ENCODE measurements around the gene HHIPL1. TPM values are rescaled to one million over a fixed set of nuclear protein-coding genes. Genes with fewer than 3 reads are reported as not detected.
A peak's percentile ranks its signal among the peaks of the same experiment; 100 is the strongest.

Gene HHIPL1
- total RNA-seq, 4 donors from 2014 or later = 0.07 to 0.82 (median 0.14) TPM

DNA sequence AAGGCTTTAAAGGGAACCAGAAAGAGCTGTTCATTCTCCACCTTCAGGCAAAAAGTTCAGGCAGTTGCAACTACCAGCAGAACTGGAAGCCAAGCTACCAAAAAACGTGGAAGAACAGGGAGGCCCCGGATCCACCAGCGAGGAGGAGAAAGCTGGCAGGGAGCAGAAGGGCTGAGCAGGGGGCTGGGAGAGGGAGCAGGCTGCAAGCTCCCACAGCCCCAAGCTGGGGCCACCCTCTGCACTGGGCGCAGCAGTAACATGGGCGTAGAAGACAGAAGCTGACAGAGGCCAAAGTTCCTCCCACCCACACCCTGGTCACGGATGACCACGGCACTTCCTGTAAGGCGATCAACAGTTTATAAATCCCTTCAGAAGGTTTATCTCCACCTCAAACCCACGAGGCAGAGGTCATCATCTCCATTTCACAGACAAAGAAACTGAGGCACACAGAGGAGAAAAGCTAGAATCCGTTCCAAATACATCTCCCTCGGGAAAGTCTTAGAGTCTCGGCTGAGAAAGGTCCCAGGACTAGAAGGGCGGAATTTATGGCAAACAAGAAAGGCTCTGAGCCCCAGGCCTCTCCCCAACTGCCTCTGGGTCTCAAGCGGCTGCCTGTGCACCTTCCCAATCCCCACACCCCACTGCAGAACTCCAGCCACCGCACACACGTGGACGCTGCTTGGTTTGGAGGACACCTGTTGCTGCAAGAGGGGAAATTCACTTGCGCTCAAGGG, 42.7 kb upstream of the HHIPL1 start:
- TF ChIP-seq POLR2A (IDR thresholded peaks at IDR 0.05) = no peak
- no peak for TF ChIP-seq CTCF (IDR thresholded peaks at IDR 0.05 in 4 of 5, conservative IDR thresholded peaks at IDR 0.05 in 1 of 5)
- in situ Hi-C loops (cut with MboI; ENCODE audit: low sequenced_read_pairs in 4 of 4) (no loop called here), intact Hi-C loops (cut with DNase I; ENCODE audit: low total_unique reads) (loop anchor here (5.0 to 10.0 kb wide), 3 partner anchors 567 to 945 kb away; no protein-coding TSS in a partner anchor)
- DNase-seq (no peak), ATAC-seq (no peak)
- Histone ChIP-seq H3K27ac (peak overlapping the region in 3 of 4 donors; percentile 31 to 50 (median 41)), H3K36me3 (no peaks in the 10 kb centered on the region), H3K4me3 (peak overlapping the region; percentile 29 to 58 (median 38)), H3K9me3 (no peaks in the 10 kb centered on the region), H3K27me3 (no peaks in the 10 kb centered on the region), H3K4me1 (peaks cover 30 to 34% of the 10 kb centered on the region in 2 donors)

DNA sequence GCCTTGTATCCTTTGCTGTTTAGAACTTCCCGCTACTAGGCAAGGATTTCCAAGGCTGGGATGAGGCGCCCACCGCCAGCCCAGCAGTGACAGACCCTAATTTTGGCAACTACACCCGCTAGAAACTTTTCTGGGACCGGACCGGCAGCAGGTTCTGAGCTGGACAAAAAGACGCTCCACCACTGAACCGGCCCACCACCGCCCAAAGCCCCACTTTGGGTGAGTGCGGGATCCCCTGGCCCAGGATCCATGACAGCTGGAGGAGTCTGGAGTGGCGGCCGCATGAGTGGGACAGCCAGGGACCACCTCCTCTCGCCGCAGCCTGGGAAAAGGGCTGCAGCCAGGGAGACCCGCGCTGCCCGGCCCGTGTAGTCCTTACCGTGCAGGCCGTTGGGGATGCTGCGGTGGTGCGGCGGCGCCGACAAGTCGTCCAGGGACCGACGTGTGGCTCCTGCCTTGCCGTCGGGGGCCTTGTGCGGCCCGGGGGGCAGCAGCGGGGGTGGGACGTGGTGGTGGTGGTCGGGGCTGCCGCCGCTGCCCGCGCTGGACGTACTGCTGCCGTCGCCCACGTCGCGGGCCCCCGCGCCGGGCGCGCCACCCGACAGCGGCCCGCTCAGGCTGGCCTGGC, 42.0 kb upstream of the HHIPL1 start:
- Histone ChIP-seq H3K27ac (peak overlapping the region in 2 of 4 donors; percentile 41 to 50), H3K4me3 (peak overlapping the region; percentile 29 to 58 (median 38)), H3K4me1 (peaks cover 30 to 33% of the 10 kb centered on the region in 2 donors), H3K9me3 (no peaks in the 10 kb centered on the region), H3K27me3 (no peaks in the 10 kb centered on the region), H3K36me3 (no peaks in the 10 kb centered on the region)
- TF ChIP-seq CTCF (IDR thresholded peaks at IDR 0.05 in 4 of 5, conservative IDR thresholded peaks at IDR 0.05 in 1 of 5) (no peak), POLR2A (IDR thresholded peaks at IDR 0.05) (no peak)
- DNase-seq (no peak), ATAC-seq (no peak)
- in situ Hi-C loops (cut with MboI; ENCODE audit: low sequenced_read_pairs in 4 of 4) (no loop called here), intact Hi-C loops (cut with DNase I; ENCODE audit: low total_unique reads) (loop anchor here (5.0 to 10.0 kb wide), 3 partner anchors 568 to 944 kb away; no protein-coding TSS in a partner anchor)

GRCh38 chr14:99603471-99604277, 41.3 kb upstream of the HHIPL1 start, which contains the start of gene CCDC85C:
CCDC85C (minus strand) TSS chr14:99604207; CDS start chr14:99603959, 248 bp downstream.
- Histone ChIP-seq H3K4me3 (peak within 1 kb of the TSS; percentile 85 to 96 (median 90)), H3K36me3 (no peaks in the 10 kb centered on the region), H3K4me1 (peaks cover 26 to 27% of the 10 kb centered on the region in 2 donors), H3K27ac (peak within 1 kb of the TSS; percentile 94 to 99 (median 96)), H3K27me3 (no peaks in the 10 kb centered on the region), H3K9me3 (no peaks in the 10 kb centered on the region)
- ATAC-seq (peak; percentile 1 to 14), DNase-seq (no peak)
- intact Hi-C loops (cut with DNase I; ENCODE audit: low total_unique reads) (loop anchor here (1.0 to 10.0 kb wide), 6 partner anchors 41 to 944 kb away; partner anchors contain the start of genes CCNK and CYP46A1), in situ Hi-C loops (cut with MboI; ENCODE audit: low sequenced_read_pairs in 4 of 4) (no loop called here)
- TF ChIP-seq POLR2A (IDR thresholded peaks at IDR 0.05) (no peak), CTCF (IDR thresholded peaks at IDR 0.05 in 4 of 5, conservative IDR thresholded peaks at IDR 0.05 in 1 of 5) (no peak)

DNA sequence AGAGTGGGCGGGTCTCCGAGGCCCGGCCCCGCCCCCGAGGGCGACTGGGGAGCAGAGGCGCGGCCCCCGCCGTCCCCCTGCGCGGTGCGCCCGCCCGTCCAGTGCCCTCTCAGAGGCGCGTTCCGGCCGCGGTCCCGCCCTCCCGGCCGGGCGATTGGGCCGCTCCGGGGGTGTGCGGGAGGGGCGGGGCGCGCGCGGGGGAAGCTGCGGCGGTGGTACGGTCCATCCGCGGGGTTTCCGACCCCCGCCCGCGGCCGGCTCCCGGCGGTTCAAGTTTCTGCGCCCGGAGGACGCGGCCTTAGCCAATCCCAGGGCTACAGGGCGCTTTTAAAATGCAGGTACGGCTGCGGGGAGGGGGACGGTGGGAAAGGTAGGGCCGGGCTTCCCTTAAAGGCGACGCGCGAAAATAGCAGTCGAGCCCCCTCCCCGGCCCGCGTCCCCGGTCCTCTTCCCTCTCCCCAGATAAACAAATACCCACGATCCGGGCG, 40.6 kb upstream of the HHIPL1 start:
- no peaks in the 10 kb centered on the region for H3K27me3 ChIP-seq
- intact Hi-C loops (cut with DNase I; ENCODE audit: low total_unique reads) = loop anchor here (1.0 to 10.0 kb wide), 6 partner anchors 42 to 943 kb away; partner anchors contain the start of genes CCNK and CYP46A1
- no peaks in the 10 kb centered on the region for H3K9me3 ChIP-seq
- in situ Hi-C loops (cut with MboI; ENCODE audit: low sequenced_read_pairs in 4 of 4) = no loop called here
- peak; percentile 86 to 87 for ATAC-seq
- peak overlapping the region; percentile 85 to 96 (median 90) for H3K4me3 ChIP-seq
- no peaks in the 10 kb centered on the region for H3K36me3 ChIP-seq
- peak in 1 of 5 experiments; percentile 10 for TF ChIP-seq CTCF (IDR thresholded peaks at IDR 0.05 in 4 of 5, conservative IDR thresholded peaks at IDR 0.05 in 1 of 5)
- TF ChIP-seq POLR2A (IDR thresholded peaks at IDR 0.05) = peak; percentile 36 to 78
- peak overlapping the region; percentile 94 to 99 (median 96) for H3K27ac ChIP-seq
- peaks cover 23 to 26% of the 10 kb centered on the region in 2 donors for H3K4me1 ChIP-seq
- DNase-seq = peak; percentile 88 to 93
